Activated naive CD4-positive, alpha-beta T cell treated with anti-CD3 and anti-CD28 coated beads, Interleukin-2, amount 50 U/mL, for 16 hours (primary cell): ENCODE data around the gene MTCH1.

ENCODE experiments used
- DNase-seq: peaks from one replicate; pipeline ENCODE4 v3.0.0-alpha.2; 2020

MTCH1 gene

GRCh38 chr6:36985808-36986703, at the start of gene MTCH1:
TSS of gene MTCH1 (minus strand) at chr6:36986196. CDS start at chr6:36986173, 23 bp downstream.
- peak; percentile 85 for DNase-seq

GRCh38 chr6:37033819-37034795, 48.1 kb upstream of the MTCH1 start:
- no peak for DNase-seq

- no peak for DNase-seq
Observed at GRCh38 chr6:37033255-37033654, 47.3 kb upstream of the MTCH1 start.

GRCh38 chr6:37032239-37032638, 46.2 kb upstream of the MTCH1 start:
- DNase-seq = no peak

GRCh38 chr6:37030599-37030998, 44.6 kb upstream of the MTCH1 start:
- no peak for DNase-seq

- DNase-seq = peak; percentile 38
Observed at GRCh38 chr6:37029249-37029971, 43.4 kb upstream of the MTCH1 start.

GRCh38 chr6:37027811-37028469, 41.9 kb upstream of the MTCH1 start:
- no peak for DNase-seq

- no peak for DNase-seq
Observed at GRCh38 chr6:37027036-37027720, 41.2 kb upstream of the MTCH1 start.

- no peak for DNase-seq
Observed at GRCh38 chr6:37025621-37026466, 39.8 kb upstream of the MTCH1 start.

GRCh38 chr6:37024656-37025337, 38.8 kb upstream of the MTCH1 start:
- DNase-seq = peak; percentile 45

- DNase-seq = no peak
Observed at GRCh38 chr6:37022135-37022863, 36.3 kb upstream of the MTCH1 start.

- peak; percentile 69 for DNase-seq
Observed at GRCh38 chr6:37021356-37022129, 35.5 kb upstream of the MTCH1 start.

- no peak for DNase-seq
Observed at GRCh38 chr6:37020812-37021211, 34.8 kb upstream of the MTCH1 start.

- no peak for DNase-seq
Observed at GRCh38 chr6:37020381-37020780, 34.4 kb upstream of the MTCH1 start.

- no peak for DNase-seq
Observed at GRCh38 chr6:37019065-37019450, 33.1 kb upstream of the MTCH1 start.

GRCh38 chr6:37018198-37019064, 32.4 kb upstream of the MTCH1 start:
- DNase-seq = peak; percentile 88

GRCh38 chr6:37017606-37018197, 31.7 kb upstream of the MTCH1 start:
- no peak for DNase-seq
